ENCODE data around the gene SYNGR3.

Gene SYNGR3

GRCh38 chr16:1965396-1966001 lies 24.3 kb upstream of the SYNGR3 start:
- DNase-seq (ENCODE audit: low spot score in 2 of 2), result no peak
- no peaks in the 10 kb centered on the region for H3K9me3 Mint-ChIP-seq
- H3K36me3 Mint-ChIP-seq, result peaks cover 9% of the 10 kb centered on the region
- peak overlapping the region; percentile 95 for H3K4me3 Mint-ChIP-seq
- no peaks in the 10 kb centered on the region for H3K27me3 Mint-ChIP-seq
- no peak for ATAC-seq (ENCODE audit: low read depth)
- H3K4me1 Mint-ChIP-seq, result peaks cover 29% of the 10 kb centered on the region
- H3K27ac Mint-ChIP-seq, result peak overlapping the region; percentile 99

DNA sequence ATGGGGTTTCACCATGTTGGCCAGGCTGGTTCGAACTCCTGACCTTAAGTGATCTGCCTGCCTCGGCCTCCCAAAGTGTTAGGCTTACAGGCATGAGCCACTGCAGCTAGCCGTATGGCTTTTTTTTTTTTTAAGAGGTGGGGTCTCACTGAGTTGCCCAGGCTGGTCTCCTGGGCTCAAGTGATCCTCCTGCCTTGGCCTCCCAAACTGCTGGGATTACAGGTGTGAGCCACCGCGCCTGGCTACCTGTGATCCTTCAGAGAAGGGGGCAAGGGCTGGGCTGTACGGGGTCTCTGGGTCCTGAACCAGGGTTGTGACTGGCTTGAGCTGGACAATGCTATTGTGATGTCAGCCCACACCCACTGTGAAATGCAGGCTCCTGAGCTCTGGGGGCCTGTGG lies 23.3 kb upstream of the SYNGR3 start, which contains the start of gene RNF151:
TSS of gene RNF151 (plus strand) at position 397 of the 400 bp plus-strand sequence. CDS start 26 bp downstream, outside the sequence.
- Mint-ChIP-seq H3K36me3 (peaks cover 9% of the 10 kb centered on the region), H3K9me3 (no peaks in the 10 kb centered on the region)

GRCh38 chr16:1968146-1968953 lies 21.4 kb upstream of the SYNGR3 start:
- no peak for ATAC-seq (ENCODE audit: low read depth)
- peaks cover 27% of the 10 kb centered on the region for H3K4me1 Mint-ChIP-seq
- H3K9me3 Mint-ChIP-seq, result no peaks in the 10 kb centered on the region
- no peak overlapping the region for H3K4me3 Mint-ChIP-seq
- H3K36me3 Mint-ChIP-seq, result peaks cover 8% of the 10 kb centered on the region
- no peak for DNase-seq (ENCODE audit: low spot score in 2 of 2)
- H3K27me3 Mint-ChIP-seq, result peaks cover 3% of the 10 kb centered on the region
- no peak overlapping the region for H3K27ac Mint-ChIP-seq

More for the DNA sequence above, 23.3 kb upstream of the SYNGR3 start, which contains the start of gene RNF151:
- no peak for DNase-seq (ENCODE audit: low spot score in 2 of 2)
- H3K4me1 Mint-ChIP-seq, result peaks cover 26% of the 10 kb centered on the region
- no peak for ATAC-seq (ENCODE audit: low read depth)
- H3K27me3 Mint-ChIP-seq, result no peaks in the 10 kb centered on the region
- peak within 1 kb of the TSS; percentile 99 for H3K27ac Mint-ChIP-seq
- H3K4me3 Mint-ChIP-seq, result peak within 1 kb of the TSS; percentile 95

- peaks cover 4% of the 10 kb centered on the region for H3K27me3 Mint-ChIP-seq
- peaks cover 18% of the 10 kb centered on the region for H3K36me3 Mint-ChIP-seq
- peak within 1 kb of the TSS; percentile 94 for H3K4me3 Mint-ChIP-seq
- DNase-seq (ENCODE audit: low spot score in 2 of 2) (peak; percentile 96 to 99), ATAC-seq (ENCODE audit: low read depth) (peak; percentile 98)
- H3K27ac Mint-ChIP-seq, result peak within 1 kb of the TSS; percentile 95
- H3K4me1 Mint-ChIP-seq, result peaks cover 15% of the 10 kb centered on the region
- H3K9me3 Mint-ChIP-seq, result no peaks in the 10 kb centered on the region
These were observed 17.8 kb upstream of the SYNGR3 start, which contains the start of gene TBL3 for GRCh38 chr16:1971796-1972489. TSS of gene TBL3 (plus strand) at chr16:1972053. CDS start at chr16:1972165, 112 bp downstream.

DNA sequence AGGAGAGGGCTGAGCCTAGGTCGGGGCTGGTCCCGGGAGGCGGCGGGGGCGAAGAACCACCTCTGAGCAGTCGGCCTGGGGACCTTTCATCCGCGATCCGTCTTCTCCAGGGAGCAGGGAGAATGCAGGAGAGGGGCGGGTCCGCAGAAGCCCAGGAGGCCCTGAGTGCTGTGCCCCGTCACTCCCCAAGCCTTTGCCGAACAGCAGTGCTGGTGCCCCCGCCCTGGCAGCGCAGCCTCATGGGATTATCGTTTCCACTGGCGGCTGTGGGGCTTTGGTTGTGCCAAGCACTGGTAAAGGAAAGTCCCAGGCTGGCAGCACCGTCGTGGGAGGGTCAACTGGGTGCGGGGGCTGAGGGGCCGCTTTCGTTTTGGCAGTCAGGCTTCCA lies 17.3 kb upstream of the SYNGR3 start:
- Mint-ChIP-seq H3K27me3 (peaks cover 4% of the 10 kb centered on the region), H3K27ac (peak overlapping the region; percentile 95), H3K4me3 (peak overlapping the region; percentile 94), H3K9me3 (no peaks in the 10 kb centered on the region), H3K4me1 (peaks cover 15% of the 10 kb centered on the region), H3K36me3 (peaks cover 22% of the 10 kb centered on the region)
- DNase-seq (ENCODE audit: low spot score in 2 of 2) (peak in 1 of 2 donors; percentile 18), ATAC-seq (ENCODE audit: low read depth) (no peak)

GRCh38 chr16:1973461-1974156 lies 16.2 kb upstream of the SYNGR3 start:
- H3K4me3 Mint-ChIP-seq, result no peak overlapping the region

DNA sequence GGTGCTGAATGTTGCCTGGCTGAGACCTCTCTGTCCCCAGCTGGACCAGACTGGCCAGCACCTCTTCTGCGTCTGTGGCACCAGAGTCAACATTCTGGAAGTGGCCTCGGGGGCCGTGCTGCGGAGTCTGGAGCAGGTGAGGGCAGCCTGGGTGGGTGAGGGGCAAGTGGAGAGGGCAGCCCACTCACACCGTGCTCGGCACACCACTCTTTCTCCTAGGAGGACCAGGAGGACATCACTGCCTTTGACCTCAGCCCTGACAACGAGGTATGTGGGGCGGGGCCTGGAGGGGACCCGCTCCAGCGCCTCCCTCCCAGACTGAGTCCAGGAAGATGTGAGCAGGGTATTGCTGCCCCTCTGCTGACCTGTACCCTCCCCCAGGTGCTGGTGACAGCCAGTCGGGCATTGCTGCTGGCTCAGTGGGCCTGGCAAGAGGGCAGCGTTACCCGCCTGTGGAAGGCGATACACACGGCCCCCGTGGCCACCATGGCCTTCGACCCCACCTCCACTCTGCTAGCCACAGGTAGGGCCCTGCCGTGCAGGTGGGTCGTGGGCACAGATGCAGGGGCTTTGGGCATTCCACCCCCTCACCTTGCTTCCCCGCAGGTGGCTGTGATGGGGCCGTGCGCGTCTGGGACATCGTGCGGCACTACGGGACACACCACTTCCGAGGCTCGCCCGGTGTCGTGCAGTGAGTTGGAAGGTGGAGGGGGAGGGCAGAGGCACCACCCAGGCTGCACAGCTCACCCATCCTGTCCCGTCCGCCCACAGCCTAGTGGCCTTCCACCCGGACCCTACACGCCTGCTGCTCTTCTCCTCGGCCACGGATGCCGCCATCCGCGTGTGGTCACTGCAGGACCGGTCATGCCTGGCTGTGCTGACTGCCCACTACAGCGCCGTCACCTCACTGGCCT lies 15.4 kb upstream of the SYNGR3 start:
- Mint-ChIP-seq H3K4me1 (peaks cover 15% of the 10 kb centered on the region), H3K27me3 (peaks cover 5% of the 10 kb centered on the region), H3K9me3 (no peaks in the 10 kb centered on the region), H3K4me3 (peak overlapping the region; percentile 50), H3K27ac (no peak overlapping the region), H3K36me3 (peaks cover 30% of the 10 kb centered on the region)
- no peak for DNase-seq (ENCODE audit: low spot score in 2 of 2)
- no peak for ATAC-seq (ENCODE audit: low read depth)

More at GRCh38 chr16:1973461-1974156, 16.2 kb upstream of the SYNGR3 start:
- DNase-seq (ENCODE audit: low spot score in 2 of 2) (no peak), ATAC-seq (ENCODE audit: low read depth) (no peak)
- H3K9me3 Mint-ChIP-seq, result no peaks in the 10 kb centered on the region
- peaks cover 15% of the 10 kb centered on the region for H3K4me1 Mint-ChIP-seq
- H3K36me3 Mint-ChIP-seq, result peaks cover 27% of the 10 kb centered on the region
- peak overlapping the region; percentile 77 for H3K27ac Mint-ChIP-seq
- peaks cover 5% of the 10 kb centered on the region for H3K27me3 Mint-ChIP-seq

DNA sequence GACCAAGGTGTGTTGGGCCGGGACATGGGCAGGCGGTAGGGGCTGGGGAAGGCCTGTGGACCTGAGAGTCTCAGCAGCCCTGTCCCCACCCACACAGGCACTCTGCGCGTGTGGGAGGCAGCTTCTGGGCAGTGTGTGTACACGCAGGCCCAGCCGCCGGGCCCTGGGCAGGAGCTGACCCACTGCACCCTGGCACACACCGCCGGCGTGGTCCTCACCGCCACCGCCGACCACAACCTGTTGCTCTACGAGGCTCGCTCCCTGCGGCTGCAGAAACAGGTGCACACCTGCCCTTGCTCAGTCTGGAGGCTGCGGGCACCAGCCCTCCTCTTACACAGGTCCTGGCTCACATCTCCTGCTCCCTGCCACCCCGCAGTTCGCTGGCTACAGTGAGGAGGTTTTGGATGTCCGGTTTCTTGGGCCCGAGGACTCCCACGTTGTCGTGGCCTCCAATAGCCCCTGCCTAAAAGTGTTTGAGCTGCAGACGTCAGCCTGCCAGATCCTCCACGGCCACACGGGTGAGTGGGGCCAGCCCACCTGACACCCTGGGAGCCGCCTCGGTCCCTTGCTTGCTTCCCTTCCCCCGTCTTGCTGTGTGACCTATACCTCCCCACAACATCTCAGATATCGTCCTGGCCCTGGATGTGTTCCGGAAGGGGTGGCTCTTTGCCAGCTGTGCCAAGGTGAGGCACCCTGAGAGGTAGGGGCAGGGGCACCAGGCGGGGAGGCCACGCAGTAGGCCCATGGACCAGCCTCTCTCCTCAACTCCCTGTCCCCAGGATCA lies 14.1 kb upstream of the SYNGR3 start:
- Mint-ChIP-seq H3K4me3 (no peak overlapping the region), H3K9me3 (no peaks in the 10 kb centered on the region), H3K27ac (no peak overlapping the region), H3K36me3 (peaks cover 30% of the 10 kb centered on the region), H3K4me1 (peaks cover 15% of the 10 kb centered on the region), H3K27me3 (peaks cover 5% of the 10 kb centered on the region)
- no peak for DNase-seq (ENCODE audit: low spot score in 2 of 2)
- no peak for ATAC-seq (ENCODE audit: low read depth)

DNA sequence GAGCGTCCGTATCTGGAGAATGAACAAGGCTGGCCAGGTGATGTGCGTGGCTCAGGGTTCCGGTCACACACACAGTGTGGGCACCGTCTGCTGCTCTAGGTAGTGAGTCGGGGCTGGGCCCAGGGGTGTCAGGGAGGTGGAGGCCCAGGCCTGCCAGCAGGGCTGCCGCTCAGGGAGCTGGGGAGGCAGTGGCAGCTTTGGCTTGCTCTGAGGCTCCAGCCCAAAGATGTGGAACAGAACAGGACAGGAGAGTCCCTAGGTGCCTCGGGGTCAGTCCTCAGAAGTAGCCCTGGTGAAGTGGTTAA lies 13.6 kb upstream of the SYNGR3 start:
- no peaks in the 10 kb centered on the region for H3K9me3 Mint-ChIP-seq
- ATAC-seq (ENCODE audit: low read depth) (no peak), DNase-seq (ENCODE audit: low spot score in 2 of 2) (no peak)
- peaks cover 5% of the 10 kb centered on the region for H3K27me3 Mint-ChIP-seq
- H3K36me3 Mint-ChIP-seq, result peaks cover 30% of the 10 kb centered on the region
- H3K4me3 Mint-ChIP-seq, result no peak overlapping the region
- H3K4me1 Mint-ChIP-seq, result peaks cover 11% of the 10 kb centered on the region
- no peak overlapping the region for H3K27ac Mint-ChIP-seq

DNA sequence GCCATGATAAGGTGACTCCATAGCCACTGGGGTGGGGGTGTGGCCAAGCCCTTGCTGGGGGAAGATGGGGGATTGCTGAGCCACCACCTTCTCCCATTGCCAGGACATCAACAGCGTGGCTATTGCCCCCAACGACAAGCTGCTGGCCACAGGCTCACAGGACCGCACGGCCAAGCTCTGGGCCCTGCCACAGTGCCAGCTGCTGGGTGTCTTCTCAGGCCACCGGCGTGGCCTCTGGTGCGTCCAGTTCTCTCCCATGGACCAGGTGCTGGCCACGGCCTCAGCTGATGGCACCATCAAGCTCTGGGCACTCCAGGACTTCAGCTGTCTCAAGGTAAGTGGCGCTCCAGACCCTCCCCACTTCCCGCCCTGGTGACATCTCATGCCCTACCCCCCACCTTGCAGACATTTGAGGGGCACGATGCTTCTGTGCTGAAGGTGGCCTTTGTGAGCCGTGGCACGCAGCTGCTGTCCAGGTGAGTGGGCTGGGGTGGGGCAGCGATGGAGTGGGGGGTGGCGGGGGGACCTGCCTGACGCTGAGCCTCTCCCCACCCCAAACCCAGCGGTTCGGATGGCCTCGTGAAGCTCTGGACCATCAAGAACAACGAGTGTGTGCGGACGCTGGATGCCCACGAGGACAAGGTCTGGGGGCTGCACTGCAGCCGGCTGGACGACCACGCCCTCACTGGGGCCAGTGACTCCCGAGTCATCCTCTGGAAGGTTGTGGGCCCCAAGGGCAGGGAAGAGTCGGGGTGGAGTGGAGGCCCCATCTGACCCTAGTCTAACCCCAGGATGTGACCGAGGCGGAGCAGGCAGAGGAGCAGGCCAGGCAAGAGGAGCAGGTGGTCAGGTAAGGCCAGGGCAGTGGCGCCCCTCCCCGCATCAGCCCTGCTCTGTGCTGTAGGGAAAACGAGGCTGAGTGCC lies 12.6 kb upstream of the SYNGR3 start:
- no peak overlapping the region for H3K4me3 Mint-ChIP-seq
- H3K27ac Mint-ChIP-seq, result no peak overlapping the region
- H3K27me3 Mint-ChIP-seq, result peaks cover 9% of the 10 kb centered on the region
- H3K4me1 Mint-ChIP-seq, result peaks cover 6% of the 10 kb centered on the region
- no peak for DNase-seq (ENCODE audit: low spot score in 2 of 2)
- no peak for ATAC-seq (ENCODE audit: low read depth)
- peaks cover 30% of the 10 kb centered on the region for H3K36me3 Mint-ChIP-seq
- no peaks in the 10 kb centered on the region for H3K9me3 Mint-ChIP-seq

DNA sequence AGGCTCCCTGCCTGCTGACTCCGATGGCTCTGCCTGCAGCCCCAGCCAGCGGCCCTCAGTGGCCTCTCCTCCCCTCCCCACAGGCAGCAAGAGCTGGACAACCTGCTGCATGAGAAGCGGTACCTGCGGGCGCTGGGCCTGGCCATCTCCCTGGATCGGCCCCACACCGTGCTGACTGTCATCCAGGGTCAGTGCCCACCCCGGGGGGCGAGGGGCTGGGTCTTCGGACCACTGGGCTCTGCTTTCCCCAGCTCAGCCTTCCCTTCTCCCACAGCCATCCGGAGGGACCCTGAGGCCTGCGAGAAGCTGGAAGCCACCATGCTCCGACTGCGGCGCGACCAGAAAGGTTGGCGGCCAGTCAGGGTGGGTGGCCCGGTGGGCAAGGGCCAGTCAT lies 11.9 kb upstream of the SYNGR3 start:
- H3K36me3 Mint-ChIP-seq, result peaks cover 28% of the 10 kb centered on the region
- no peak overlapping the region for H3K4me3 Mint-ChIP-seq
- H3K27ac Mint-ChIP-seq, result no peak overlapping the region
- H3K27me3 Mint-ChIP-seq, result peaks cover 11% of the 10 kb centered on the region
- ATAC-seq (ENCODE audit: low read depth) (no peak), DNase-seq (ENCODE audit: low spot score in 2 of 2) (no peak)
- H3K9me3 Mint-ChIP-seq, result no peaks in the 10 kb centered on the region
- H3K4me1 Mint-ChIP-seq, result peaks cover 6% of the 10 kb centered on the region
